Natural killer cell (primary cell): Measurements from ENCODE around the gene GNL2. TPM values are rescaled to one million over a fixed set of nuclear protein-coding genes. Genes with fewer than 3 reads are reported as not detected.

ENCODE experiments used
- ATAC-seq, 3 donors: fragments of 150-1000 bp in 2 of 3; fragments of 200-7000 bp in 1 of 3; cut with Tn5 transposase; 1 replicate in 1 of 3; 2 replicates in 2 of 3; pipeline ENCODE4 v1.10.0; 2021; ENCODE audit warnings: mild to moderate bottlenecking in 2 of 3, moderate library complexity in 2 of 3
- DNase-seq, 2 donors: peaks; one replicate each; pipeline versions ENCODE4 v3.0.0 to v3.0.0-alpha.2; 2013 to 2021; ENCODE audit warnings: mixed read lengths in 1 of 2
- H3K27ac ChIP-seq: one replicate; pipeline ENCODE4 v1.5.1; 2013; ENCODE audit warnings: mild to moderate bottlenecking, low read length
- H3K27me3 ChIP-seq: one replicate; pipeline ENCODE4 v1.6.1; 2013; ENCODE audit warnings: low read length; ENCODE audit not compliant: control insufficient read depth, insufficient read depth
- H3K36me3 ChIP-seq: one replicate; pipeline ENCODE4 v1.6.1; 2013; ENCODE audit warnings: low read length; ENCODE audit not compliant: control insufficient read depth, insufficient read depth
- H3K4me1 ChIP-seq: one replicate; pipeline ENCODE4 v1.6.1; 2013; ENCODE audit warnings: low read length; ENCODE audit not compliant: control insufficient read depth, insufficient read depth
- H3K4me3 ChIP-seq: one replicate; pipeline ENCODE4 v1.5.1; 2013; ENCODE audit warnings: low read length
- H3K9me3 ChIP-seq: one replicate; pipeline ENCODE4 v1.6.1; 2013; ENCODE audit warnings: low read length; ENCODE audit not compliant: control insufficient read depth, insufficient read depth
- H3K27ac Mint-ChIP-seq, 2 donors: one replicate each; pipeline ENCODE4 v1.8.0; 2022; ENCODE audit warnings: mild to moderate bottlenecking in 2 of 2, mixed read lengths in 2 of 2, moderate library complexity in 1 of 2
- H3K27me3 Mint-ChIP-seq, 2 donors: one replicate each; pipeline ENCODE4 v1.8.0; 2022; ENCODE audit warnings: low read depth in 2 of 2, mixed read lengths in 2 of 2
- H3K36me3 Mint-ChIP-seq: one replicate; pipeline ENCODE4 v1.8.0; 2022; ENCODE audit warnings: mixed read lengths
- H3K4me1 Mint-ChIP-seq, 2 donors: one replicate each; pipeline ENCODE4 v1.8.0; 2022; ENCODE audit warnings: mixed read lengths in 2 of 2
- H3K4me3 Mint-ChIP-seq: one replicate; pipeline ENCODE4 v1.8.0; 2022; ENCODE audit warnings: mild to moderate bottlenecking, moderate library complexity, mixed read lengths
- H3K9me3 Mint-ChIP-seq, 2 donors: one replicate each; pipeline ENCODE4 v1.8.0; 2022; ENCODE audit warnings: mixed read lengths in 2 of 2
- WGBS: methylation state at CpG from one replicate; pipeline ENCODE4 v1.1.7; 2013; ENCODE audit warnings: missing lambda C conversion rate; ENCODE audit not compliant: insufficient coverage; 5-methylcytosine and 5-hydroxymethylcytosine counted together
- intact Hi-C: fragments of 100-400 bp; cut with micrococcal nuclease; formaldehyde crosslinking; loops from one replicate; pipeline ENCODE4 v1.14.2; 2022
- total RNA-seq, 4 donors: library from RNA; stranded (reverse); fragments of 120-200 nt in 1 of 4; gene quantifications; one replicate each; pipeline versions ENCODE4 v1.2.3 to v1.2.4, GENCODE V29; 2013 to 2022
- TF ChIP-seq, protein P1 (sequence below): fragments of 200-600 bp; IDR thresholded peaks from one replicate; pipeline ENCODE4 v1.8.0; 2022; ENCODE audit warnings: antibody characterized with exemption

Gene GNL2
- total RNA-seq, 3 donors from 2014 or later (not counting 1 experiment from before 2014, with no cell fraction given) = 70.7 to 89.9 (median 85.8) TPM

DNA sequence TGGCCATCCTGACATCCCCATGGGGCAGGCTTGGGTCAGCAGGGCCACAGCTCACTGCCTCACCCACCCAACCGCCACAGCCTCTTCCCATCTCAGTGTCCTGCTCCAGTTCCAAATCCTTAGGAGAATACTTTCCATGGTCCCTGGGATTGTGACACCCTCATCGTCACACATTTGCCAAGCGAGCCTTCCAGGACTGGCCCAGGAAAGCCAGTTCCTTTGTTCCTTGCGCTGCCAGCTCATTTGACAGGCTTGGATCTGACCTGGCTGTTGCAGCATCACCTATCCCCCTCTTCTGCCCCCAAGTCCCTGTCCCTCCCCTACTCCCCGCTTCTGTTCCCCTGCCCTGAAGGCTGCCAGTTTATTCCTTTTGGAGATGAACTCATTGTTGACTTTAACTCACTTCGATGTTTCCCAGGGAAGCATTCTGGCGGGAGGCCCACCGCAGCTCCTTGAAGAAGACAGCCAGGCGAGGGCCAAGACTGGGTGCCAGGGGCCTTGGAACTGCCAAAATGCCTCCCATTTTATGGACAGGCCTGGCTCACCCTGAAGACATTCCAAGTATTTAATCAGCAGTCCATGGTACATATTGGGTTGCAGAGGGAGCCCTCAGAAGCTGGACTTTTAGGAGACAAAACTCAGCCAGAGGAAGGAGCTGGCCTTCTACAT lies 10.2 kb upstream of the GNL2 start:
- Histone ChIP-seq H3K27ac (no peak overlapping the region), H3K9me3 (no peaks in the 10 kb centered on the region)
- H3K27ac Mint-ChIP-seq = no peak overlapping the region

DNA sequence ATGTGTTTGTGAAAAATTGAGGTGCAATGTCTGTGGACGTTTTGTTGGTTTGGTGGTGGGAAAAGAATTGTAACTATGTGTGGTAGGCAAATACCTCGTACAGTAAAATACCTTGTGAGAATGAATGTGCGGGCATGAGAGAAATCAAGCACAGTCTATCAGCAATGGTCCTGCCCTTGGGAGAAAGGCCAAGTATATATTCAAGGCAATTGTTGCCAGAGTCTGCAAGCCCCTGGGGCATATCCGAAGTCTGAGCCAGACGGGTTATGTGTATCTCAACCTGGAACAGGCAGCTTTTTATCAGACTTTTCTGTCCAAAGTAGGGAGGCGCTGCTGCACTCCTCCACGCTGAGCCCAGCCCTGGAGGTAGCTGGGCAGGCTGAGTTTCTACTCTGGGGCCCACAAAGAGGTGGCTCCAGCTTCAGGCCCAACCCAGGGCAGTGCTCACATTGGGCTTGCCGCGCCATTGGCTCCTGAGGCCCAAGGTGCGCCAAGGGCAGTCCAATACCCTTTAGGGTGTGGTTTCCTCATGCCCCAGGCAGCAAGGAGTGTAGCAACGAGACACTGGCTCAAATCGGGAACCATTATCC lies 9.4 kb upstream of the GNL2 start:
- Histone ChIP-seq H3K36me3 (no peaks in the 10 kb centered on the region), H3K9me3 (no peaks in the 10 kb centered on the region), H3K4me3 (no peak overlapping the region), H3K27me3 (no peaks in the 10 kb centered on the region), H3K4me1 (peaks cover 3% of the 10 kb centered on the region), H3K27ac (no peak overlapping the region)
- no peak overlapping the region for H3K27ac Mint-ChIP-seq
- H3K36me3 Mint-ChIP-seq = no peaks in the 10 kb centered on the region
- no peaks in the 10 kb centered on the region for H3K9me3 Mint-ChIP-seq
- peaks cover 0 to 11% of the 10 kb centered on the region in 2 donors for H3K27me3 Mint-ChIP-seq
- H3K4me3 Mint-ChIP-seq = no peak overlapping the region
- WGBS = 86% methylated on average over 12 of the region's 12 CpGs
- DNase-seq = no peak
- H3K4me1 Mint-ChIP-seq = peaks cover 5% of the 10 kb centered on the region in 2 donors
- intact Hi-C loops = no loop called here
- ATAC-seq = no peak
- TF ChIP-seq, protein P1, sequence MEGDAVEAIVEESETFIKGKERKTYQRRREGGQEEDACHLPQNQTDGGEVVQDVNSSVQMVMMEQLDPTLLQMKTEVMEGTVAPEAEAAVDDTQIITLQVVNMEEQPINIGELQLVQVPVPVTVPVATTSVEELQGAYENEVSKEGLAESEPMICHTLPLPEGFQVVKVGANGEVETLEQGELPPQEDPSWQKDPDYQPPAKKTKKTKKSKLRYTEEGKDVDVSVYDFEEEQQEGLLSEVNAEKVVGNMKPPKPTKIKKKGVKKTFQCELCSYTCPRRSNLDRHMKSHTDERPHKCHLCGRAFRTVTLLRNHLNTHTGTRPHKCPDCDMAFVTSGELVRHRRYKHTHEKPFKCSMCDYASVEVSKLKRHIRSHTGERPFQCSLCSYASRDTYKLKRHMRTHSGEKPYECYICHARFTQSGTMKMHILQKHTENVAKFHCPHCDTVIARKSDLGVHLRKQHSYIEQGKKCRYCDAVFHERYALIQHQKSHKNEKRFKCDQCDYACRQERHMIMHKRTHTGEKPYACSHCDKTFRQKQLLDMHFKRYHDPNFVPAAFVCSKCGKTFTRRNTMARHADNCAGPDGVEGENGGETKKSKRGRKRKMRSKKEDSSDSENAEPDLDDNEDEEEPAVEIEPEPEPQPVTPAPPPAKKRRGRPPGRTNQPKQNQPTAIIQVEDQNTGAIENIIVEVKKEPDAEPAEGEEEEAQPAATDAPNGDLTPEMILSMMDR = no peak

More for the DNA sequence above, 10.2 kb upstream of the GNL2 start:
- TF ChIP-seq, protein P1 = no peak
- peaks cover 5% of the 10 kb centered on the region in 2 donors for H3K4me1 Mint-ChIP-seq
- no peak for DNase-seq
- peaks cover 0 to 11% of the 10 kb centered on the region in 2 donors for H3K27me3 Mint-ChIP-seq
- H3K4me3 Mint-ChIP-seq = no peak overlapping the region
- intact Hi-C loops = no loop called here
- 91% methylated on average over 9 of the region's 9 CpGs for WGBS
- H3K36me3 ChIP-seq = no peaks in the 10 kb centered on the region
- H3K9me3 Mint-ChIP-seq = no peaks in the 10 kb centered on the region
- peaks cover 3% of the 10 kb centered on the region for H3K4me1 ChIP-seq
- no peak overlapping the region for H3K4me3 ChIP-seq
- no peak for ATAC-seq
- H3K36me3 Mint-ChIP-seq = no peaks in the 10 kb centered on the region
- no peaks in the 10 kb centered on the region for H3K27me3 ChIP-seq

DNA sequence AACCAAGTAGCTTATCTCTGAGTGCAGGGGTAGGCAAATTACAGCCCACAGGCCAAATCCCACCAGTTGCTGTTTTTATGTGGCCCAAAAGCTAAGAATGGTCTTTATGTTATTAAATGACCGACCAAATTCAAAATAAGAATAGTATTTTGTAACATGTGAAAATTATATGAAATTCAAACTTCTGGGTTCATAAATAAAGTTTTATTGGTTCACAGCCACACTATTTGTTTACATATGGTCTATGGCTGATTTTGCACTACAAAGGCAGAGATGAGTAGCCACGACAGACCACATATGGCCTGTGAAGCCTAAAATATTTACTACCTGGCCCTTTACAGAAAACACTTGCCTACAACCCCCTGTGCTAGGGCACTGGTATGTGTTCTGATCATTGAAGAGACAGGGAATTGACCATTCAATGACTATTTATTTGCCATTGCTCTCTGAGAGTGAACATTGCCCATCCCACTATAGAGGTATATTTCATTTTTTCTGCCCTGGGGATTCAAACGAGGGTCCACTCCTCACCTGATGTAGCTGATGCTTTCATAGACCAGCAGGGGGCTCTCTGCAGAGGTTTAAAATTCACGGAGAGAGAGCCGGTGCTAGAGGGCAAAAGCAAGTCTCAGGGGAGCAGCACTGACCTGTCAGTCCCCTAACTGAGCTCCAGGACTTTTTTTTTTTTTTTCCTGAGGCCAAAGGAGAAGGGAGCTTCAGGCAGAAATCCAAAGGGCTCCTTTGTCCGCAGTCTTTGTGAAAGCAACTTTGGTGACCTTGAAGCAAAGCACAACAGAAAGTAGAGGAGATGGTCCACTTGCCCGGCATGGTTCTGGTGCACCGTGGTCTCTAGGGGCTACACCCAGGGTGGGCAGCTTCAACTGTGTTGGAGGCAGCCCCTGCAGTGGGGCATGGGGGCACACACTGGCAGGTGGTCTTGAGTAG lies 7.3 kb upstream of the GNL2 start:
- H3K27ac Mint-ChIP-seq = no peak overlapping the region
- TF ChIP-seq, protein P1 = peak; percentile 61

More for the DNA sequence above, 7.3 kb upstream of the GNL2 start:
- 33% methylated on average over 6 of the region's 8 CpGs for WGBS
- Histone ChIP-seq H3K36me3 (no peaks in the 10 kb centered on the region), H3K27me3 (no peaks in the 10 kb centered on the region), H3K9me3 (no peaks in the 10 kb centered on the region), H3K4me3 (no peak overlapping the region), H3K4me1 (peaks cover 3% of the 10 kb centered on the region), H3K27ac (no peak overlapping the region)
- intact Hi-C loops = loop anchor here (1.0 kb wide), 1 partner anchor 79 kb away; no protein-coding TSS in a partner anchor
- no peaks in the 10 kb centered on the region for H3K9me3 Mint-ChIP-seq
- H3K4me3 Mint-ChIP-seq = no peak overlapping the region
- H3K27me3 Mint-ChIP-seq = peaks cover 0 to 11% of the 10 kb centered on the region in 2 donors
- peak in 1 of 2 donors; percentile 71 for DNase-seq
- no peaks in the 10 kb centered on the region for H3K36me3 Mint-ChIP-seq
- ATAC-seq = peak; percentile 58 to 75 (median 67)
- peaks cover 5% of the 10 kb centered on the region in 2 donors for H3K4me1 Mint-ChIP-seq
